Esophagus muscularis mucosa (tissue), 3 donors: ENCODE results near the gene SRGAP3.

Source experiments
- CTCF ChIP-seq, 3 experiments: fragments of 200-600 bp in 2 of 3; fragments of 450-650 bp in 1 of 3; sonication (generic) in 2 of 3; IDR thresholded peaks; one replicate each; pipeline ENCODE4 v1.5.1; 2017 to 2019; ENCODE audit warnings: antibody characterized with exemption in 3 of 3, mild to moderate bottlenecking in 2 of 3, moderate library complexity in 1 of 3
- POLR2AphosphoS5 ChIP-seq, 2 donors: sonication (generic); formaldehyde crosslinking; IDR thresholded peaks; one replicate each; pipeline ENCODE4 v1.6.1; 2017; ENCODE audit warnings: antibody characterized with exemption in 2 of 2

- TF ChIP-seq POLR2AphosphoS5 (IDR thresholded peaks at IDR 0.05) (no peak), CTCF (IDR thresholded peaks at IDR 0.05) (no peak)
Observed at GRCh38 chr3:9108876-9109567, 140.4 kb downstream of the SRGAP3 start.
